ENCODE results near the gene MRNIP.
A peak's percentile ranks its signal among the peaks of the same experiment; 100 is the strongest.

The MRNIP gene, protein sequence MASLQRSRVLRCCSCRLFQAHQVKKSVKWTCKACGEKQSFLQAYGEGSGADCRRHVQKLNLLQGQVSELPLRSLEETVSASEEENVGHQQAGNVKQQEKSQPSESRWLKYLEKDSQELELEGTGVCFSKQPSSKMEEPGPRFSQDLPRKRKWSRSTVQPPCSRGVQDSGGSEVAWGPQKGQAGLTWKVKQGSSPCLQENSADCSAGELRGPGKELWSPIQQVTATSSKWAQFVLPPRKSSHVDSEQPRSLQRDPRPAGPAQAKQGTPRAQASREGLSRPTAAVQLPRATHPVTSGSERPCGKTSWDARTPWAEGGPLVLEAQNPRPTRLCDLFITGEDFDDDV

DNA sequence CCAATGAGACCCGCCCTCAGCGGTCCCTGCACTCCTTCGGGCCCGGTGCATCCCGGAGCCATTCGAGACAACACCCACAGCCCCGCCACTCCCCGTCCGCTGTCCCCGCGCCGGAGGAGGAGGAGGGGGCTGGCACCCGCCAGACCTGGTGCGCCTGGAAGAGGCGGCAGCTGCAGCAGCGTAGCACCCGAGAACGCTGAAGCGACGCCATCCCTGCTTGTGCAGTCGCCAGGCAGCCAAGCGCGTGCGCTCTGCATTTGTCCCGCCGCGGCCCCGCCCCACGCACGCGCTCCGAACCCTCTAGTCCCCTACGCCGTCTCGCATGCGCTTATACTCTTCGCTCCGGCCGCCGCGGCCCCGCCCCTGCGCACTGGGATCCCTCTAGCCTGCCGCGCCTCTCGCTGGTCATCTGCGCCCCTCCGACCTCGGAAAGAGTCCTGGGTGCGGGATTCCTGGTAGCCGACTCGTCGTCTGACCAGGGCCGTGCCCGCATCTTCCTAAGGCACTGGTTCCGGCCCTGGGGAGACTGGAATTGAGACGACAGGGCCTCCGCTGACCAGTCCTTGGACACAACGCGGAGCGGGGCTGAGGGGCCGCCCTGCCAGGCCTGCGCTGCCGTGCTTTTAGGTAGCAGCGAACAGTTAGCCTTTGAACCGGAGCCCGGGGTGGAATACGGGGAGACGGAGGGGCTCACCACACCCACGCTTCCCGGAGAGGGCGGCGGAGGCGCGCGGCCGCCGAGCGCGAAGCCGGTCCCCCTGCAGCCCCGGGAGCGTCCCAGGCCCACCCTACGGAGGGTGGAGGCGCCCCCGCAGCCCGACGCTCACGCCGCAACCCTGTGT, at the start of gene MRNIP:
TSS of gene MRNIP (minus strand) at position 232 of the 842 bp plus-strand sequence. CDS start at position 211, 21 bp downstream.
- H3K27ac ChIP-seq = peak within 1 kb of the TSS; percentile 55
- DNase-seq (ENCODE audit: low read depth, low spot score) = peak; percentile 65

DNA sequence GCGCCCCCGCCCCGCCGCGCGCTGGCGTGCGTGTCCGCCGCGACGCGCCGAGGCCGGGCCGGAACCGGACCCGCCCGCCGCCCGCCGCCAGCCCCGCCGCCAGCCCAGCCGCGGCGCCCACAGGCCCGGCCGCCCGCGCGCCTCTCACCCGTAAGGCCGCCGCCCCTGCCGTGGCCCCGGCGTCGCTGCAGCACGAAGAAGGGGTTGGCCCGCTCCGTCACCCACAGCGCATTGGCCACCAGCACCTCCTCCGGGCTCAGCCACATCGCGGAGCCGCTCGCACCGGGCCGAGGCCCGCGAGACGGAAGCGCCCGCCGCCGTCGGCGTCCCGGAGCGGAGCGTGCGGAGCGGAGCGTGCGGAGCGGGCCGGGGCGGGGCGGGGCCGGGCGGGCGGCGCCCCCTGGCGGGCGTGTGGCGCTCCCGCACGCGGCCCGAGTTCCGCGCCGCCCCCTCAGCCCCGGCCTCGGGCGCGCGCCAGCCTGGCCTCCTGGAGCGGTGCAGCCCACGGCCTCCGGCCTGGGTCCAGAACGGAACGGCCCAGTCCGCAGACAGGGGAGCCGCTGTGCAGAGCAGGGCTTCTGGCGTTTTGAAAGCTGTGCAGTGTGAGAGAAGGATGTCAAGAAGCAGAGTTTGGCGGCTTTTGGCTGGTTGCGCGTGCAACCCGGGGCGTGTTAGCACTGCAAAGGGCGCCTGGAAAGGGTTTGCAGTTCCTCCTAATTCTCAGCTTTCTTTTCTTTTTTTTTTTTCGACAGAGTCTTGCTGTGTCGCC, 49.1 kb upstream of the MRNIP start, which contains the start of gene TBC1D9B:
TSS of gene TBC1D9B (minus strand) at position 342 of the 769 bp plus-strand sequence. CDS start at position 266, 76 bp downstream.
- no peak for DNase-seq (ENCODE audit: low read depth, low spot score)
- H3K27ac ChIP-seq = peak within 1 kb of the TSS; percentile 68

DNA sequence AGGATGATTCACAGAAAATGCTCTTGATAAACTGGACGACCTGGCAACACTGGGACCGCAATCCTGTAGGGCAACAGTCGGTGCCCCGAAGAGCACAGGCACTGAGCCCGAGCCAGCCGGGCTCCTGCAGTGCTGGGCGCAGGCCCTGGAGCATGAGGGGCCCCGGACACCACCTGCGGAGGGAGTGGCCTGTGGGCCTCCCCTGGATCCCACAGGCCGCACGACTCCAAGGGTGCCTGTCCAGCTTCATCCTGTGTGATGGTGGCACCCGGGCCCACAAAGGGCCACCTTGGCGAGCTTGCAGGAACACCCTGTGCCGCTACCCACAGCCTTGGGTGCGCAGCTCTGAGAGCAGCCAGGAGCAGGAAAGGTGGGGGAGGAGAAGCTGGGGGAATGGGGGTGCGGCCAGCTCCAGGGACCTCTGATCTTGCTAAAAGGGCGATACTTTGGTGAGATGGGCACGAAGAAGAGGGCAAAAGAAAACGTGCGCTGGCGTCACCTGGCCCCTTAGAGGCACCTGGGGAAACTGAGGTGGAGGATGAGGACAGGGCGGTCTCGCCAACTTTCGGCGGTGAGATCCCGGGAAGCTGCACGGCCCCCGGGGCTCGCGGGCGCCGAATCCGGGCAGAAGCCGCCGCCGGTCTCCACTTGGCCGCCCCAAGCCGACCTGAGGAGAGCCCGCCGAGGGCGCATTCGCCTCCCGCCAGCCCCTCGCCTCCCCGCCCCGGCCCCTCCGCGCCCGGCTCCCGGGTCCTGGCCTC, 48.4 kb upstream of the MRNIP start:
- H3K27ac ChIP-seq = peak overlapping the region; percentile 68
- DNase-seq (ENCODE audit: low read depth, low spot score) = no peak

DNA sequence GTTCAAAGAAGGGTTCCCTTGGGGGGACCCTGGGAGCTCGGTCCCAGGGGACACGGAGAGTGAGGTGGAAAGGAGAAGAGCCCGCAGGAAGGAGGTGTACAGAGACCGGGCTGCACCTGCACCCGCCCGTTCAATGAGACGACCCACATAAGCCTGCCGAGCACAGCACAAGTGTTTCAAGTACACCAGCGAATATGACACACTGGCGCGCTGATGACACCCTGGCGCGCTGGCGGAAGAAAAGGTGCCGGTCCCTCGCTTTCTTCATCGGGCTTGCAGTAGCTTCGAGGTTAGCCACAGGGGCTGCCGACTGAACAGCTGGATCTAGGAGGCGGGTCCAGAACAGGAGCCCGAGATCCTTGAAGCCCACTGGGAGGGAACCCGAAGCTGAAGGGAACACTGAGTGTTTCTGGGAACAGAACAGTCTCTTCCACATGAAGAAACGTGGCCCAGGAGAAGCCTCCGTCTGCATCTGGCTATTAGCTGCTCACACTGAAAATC, 47.7 kb upstream of the MRNIP start:
- DNase-seq (ENCODE audit: low read depth, low spot score) = no peak
- peak overlapping the region; percentile 68 for H3K27ac ChIP-seq

DNA sequence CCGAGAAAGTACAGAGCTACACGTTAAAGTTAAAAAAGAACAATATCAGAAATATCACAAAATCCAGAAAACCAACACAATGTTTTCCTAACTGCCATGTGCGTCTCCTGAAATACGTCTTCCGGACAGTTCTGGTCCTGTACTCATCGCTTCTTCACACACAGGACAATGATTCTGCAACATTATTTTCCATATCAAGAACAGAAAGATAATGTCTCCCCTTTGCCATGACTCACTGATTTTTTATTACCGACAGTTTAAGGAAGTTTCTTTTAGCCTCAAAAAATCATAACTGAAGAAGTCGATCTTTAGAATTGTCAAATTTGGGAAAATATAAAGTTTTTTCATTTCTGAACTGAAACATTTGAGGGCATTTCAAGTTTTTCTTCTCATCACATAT, 46.5 kb upstream of the MRNIP start:
- no peak overlapping the region for H3K27ac ChIP-seq
- no peak for DNase-seq (ENCODE audit: low read depth, low spot score)

DNA sequence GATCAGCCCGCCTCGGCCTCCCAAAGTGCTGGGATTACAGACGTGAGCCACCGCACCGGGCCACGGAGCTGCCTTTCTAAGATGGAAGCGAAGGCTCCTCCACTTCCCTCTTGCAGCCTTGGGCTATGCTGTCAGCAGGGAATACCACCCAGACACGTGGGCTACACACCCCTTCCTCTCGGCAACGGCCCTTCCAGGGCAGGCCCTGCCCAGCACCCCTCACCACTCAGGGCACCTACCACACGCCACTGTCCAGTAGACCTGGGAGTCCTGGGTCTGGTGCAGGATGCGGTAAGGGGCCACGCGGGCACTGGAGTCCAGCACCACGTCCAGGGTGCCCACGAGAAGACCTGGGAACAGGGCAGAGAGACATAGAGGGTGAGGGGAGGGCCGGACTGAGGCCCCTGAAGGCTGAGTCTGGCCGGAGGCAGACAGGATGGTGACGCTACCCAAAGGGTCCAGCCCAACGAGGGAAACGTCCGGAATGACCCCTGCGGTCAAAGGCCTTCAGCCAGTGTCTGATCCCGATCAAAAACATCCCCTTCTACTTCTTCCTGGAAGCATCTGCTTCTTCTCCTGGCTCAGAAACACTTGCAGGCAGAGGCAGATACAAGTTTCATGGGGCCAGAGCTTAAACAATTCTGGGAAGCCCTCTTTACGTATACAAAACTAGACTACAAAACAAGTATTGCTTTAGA, 46.0 kb upstream of the MRNIP start:
- no peak for DNase-seq (ENCODE audit: low read depth, low spot score)
- H3K27ac ChIP-seq = no peak overlapping the region

DNA sequence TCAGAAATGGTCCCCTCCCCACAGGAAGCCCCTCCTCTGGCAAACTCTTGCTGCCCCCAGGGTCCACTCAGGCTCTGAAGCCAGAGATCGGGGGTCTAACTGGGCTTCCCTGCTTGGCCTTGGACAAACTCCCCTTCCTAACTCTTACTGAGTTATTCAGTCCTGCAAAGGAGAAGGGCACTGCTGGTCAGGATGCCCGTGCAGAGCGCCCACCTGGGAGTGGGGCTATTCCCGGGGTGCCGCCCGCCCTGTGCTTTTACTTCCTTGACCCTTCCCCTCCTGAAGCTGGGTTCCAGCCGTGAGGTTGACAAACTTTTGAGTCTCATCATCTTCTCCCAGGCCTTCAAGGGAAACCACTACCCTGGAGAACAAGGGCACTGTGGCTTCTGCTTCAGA, 44.1 kb upstream of the MRNIP start:
- no peak overlapping the region for H3K27ac ChIP-seq
- no peak for DNase-seq (ENCODE audit: low read depth, low spot score)

DNA sequence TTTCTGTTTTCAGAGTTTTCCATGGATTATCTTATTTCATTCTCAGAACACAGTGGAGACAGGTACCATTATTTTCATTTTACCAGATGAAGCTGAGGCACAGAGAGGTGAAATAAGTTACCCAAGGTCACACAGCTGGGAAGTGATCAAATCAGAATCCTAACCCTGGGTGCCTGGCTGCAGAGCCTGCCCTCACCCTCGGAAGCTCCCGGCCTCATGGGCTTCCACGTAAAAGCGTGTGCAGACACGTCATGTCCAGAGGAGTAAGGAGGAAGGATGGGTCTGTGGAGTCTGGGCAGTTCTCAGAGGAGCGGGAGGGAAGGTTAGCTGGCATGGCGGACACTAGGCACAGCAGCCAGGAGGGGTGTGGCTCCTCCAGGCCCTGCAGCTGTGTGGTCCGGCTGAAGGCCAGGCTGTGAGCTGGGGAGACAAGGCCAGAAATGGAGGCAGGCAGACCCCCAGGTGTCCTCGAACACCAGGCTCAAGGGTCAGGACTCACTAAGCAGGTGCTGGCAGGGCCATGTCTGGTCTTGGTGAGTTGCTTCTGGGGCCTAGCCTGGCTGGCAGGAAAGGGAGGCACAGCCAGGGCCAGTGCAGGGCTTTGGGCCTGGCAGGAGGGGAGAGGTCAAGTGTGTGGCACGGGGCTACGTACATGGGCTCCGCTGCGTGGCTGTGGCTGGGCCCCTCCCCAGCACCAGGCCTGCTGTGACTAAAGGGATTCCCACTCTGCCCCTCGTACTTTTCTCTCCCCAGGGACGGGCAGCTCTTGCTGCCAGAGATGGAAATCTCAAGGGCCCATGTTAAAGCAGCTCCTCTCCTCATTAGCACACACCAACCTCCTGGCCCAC, 43.5 kb upstream of the MRNIP start:
- no peak for DNase-seq (ENCODE audit: low read depth, low spot score)
- no peak overlapping the region for H3K27ac ChIP-seq

DNA sequence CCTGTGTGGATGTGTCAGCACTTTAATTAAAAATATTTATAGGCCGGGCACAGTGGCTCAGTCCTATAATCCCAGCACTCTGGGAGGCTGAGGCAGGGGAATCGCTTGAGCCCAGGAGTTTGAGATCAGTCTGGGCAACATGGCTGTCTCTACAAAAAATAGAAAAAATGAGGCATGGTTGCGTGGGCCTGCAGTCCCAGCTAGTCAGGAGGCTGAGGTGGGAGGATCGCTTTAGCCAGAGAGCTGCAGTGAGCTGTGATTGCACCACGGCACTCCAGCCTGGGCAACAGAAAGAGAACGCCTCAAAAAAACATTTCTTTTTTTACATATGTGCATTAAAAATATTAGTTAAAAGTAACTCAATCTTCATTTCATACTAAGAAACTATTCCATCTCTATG, 42.8 kb upstream of the MRNIP start:
- no peak for DNase-seq (ENCODE audit: low read depth, low spot score)
- no peak overlapping the region for H3K27ac ChIP-seq

DNA sequence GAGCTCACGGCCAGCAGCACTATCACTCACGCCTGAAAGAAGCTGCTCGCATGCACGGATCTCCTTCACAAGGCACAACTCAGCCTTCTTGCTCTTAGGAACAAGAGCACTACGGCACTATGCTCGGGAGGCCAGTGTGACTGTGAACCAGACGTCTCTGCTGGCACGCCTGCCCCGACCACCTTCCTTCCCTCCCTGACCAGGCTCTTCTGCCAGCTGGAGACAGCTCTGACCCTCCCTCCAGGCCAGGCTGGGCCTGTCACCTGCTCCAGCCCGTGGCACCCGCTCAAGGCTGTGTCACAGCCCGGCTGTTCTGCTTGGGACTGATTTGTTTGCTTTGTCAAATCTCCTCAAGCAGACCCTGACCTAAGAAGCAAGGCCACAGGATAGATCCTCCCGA, 42.1 kb upstream of the MRNIP start:
- DNase-seq (ENCODE audit: low read depth, low spot score) = no peak
- no peak overlapping the region for H3K27ac ChIP-seq

DNA sequence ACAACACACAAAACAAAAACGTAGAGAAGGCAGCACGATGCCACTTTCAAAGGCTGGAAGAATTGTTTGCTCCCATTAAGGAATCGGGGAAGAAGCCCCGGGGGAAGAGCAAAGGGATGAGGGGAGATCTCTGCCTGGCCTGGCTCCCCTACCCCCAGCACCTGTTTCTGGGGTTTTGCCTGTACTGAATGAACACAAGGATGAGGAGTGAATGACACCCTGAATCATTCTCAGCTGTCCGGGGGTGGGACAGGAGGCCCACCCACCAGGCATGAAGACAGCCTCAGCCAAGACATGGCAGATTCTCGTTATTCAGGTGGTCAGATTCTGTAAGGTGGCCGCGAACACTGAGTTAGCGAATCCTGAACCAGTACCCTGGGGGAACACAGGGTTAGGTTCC, 41.6 kb upstream of the MRNIP start:
- DNase-seq (ENCODE audit: low read depth, low spot score) = no peak
- H3K27ac ChIP-seq = no peak overlapping the region

DNA sequence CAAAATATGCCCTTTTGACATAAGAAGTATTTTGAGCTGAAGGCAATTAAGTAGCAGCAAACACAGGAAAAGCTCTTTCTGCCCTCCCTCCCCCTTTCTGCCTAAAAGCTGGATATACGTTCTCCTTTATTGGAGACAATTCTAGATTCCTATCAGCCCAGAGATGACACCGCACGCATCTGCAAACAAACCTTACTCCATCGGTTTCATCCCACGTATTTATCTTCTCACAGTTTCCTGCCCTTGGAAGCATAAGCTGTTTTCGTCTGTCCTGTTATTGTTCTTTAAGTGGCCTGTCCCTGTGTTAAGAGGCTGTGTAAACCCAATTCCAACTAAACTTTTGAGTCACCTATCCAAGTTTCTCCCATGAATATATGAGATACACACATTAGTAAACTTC, 37.2 kb upstream of the MRNIP start:
- no peak overlapping the region for H3K27ac ChIP-seq
- DNase-seq (ENCODE audit: low read depth, low spot score) = no peak

DNA sequence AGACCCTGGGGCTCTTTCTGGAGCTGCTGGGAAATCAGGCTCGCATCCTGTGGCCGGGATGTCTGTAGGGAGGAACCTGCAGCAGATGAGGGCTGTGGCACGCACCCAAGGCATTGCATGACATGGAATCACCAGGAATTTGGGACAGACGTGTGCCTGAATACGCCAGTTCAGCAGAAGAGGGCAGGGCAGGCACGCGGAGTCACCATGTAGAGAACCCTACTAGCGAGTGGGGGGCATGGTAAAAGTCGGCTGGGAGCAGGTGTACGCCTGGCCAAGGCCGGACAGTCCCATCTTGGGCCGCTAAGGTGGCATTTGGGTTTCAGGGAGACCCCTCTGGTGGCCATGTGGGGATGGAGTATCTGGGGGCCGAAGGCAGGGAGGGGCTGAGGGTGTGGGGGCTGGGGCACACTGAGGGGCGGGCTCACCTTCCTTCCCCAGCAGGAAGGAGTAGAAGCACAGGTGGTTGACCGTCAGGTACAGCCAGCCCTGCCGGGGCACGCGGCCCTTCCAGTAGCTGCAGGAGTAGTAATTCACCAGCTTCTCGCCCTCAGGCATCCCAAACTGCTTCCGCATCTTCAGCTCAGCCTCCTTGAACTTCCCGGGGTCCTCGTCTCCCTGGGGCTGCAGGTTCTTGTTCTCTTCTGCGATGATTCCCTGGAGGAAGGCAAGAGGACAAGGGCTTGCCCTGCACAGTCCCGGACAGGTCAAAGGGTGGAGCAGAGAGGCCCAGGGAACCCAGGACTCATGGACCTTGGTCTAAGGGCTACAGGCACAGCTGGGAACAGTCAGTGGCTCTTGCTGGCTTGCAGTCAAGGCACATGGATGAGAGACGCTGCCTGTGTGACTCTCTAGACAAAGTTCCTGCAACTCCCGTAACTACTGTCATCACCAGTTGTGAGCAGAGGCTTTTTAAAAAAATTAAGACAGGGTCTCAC, 35.6 kb upstream of the MRNIP start:
- DNase-seq (ENCODE audit: low read depth, low spot score) = no peak
- no peak overlapping the region for H3K27ac ChIP-seq

DNA sequence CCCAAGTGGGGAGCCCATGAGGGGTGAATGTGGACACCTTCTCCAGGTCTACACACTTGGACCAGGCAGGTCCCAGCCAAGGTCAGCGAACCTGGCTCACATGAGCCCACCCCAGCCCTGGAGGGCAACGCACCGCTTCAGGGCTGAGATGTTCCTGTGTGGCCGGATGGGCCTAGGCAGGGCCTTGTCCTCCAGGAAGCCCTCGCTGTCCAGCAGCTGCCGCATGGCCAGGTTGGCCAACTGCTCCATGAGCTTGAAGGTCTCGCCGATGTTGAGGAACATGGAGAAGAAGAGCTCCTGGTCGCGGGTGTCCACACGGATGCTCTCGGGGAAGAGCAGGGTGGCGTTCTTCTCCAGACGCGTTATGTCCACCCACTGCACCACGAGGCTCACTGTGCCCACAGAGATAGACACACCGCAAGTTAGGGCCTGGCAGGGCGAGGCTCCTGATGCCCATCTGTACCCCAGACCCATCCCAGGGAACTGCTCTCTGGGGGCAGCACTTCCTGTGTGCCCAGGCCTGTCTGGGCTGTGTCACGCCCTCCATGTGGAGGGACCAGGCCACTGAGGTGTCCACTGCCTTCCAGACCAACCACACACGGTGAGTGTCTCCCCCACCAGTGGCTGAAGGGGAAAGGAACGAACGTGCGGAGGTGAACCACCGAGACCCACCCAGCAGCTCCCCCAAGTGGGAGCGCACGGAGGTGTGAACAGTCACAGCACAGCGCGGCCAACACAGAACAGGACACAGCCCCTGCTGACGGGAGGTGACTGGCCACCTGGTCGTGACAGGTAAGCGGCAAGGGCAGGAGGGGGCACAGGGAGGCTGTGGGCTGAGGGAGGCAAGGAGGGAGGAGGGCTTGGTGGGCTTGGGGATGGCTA, 34.7 kb upstream of the MRNIP start:
- no peak overlapping the region for H3K27ac ChIP-seq
- DNase-seq (ENCODE audit: low read depth, low spot score) = no peak

DNA sequence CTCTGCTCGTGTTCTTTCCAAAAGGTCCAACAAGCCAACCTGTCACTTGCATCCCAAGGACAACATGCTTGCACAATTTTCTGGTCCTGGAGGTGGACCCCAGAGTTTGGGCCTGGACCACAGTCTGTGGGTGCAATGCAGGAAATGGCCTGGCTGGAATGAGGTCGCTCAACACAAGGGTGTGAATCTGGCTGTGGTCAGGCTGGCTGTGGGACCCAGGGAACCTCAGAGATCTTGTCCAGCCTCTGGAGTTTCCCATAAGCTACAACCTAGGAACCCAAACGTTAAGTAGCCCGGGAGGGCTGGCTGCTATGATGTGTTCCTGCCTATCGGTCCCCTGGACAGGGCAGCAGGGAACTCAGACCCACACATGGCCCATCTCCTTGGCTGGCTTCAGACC, 33.6 kb upstream of the MRNIP start:
- DNase-seq (ENCODE audit: low read depth, low spot score) = no peak
- no peak overlapping the region for H3K27ac ChIP-seq
